HepG2 (cell line): ENCODE measurements around the gene RGP1. TPM values are rescaled to one million over a fixed set of nuclear protein-coding genes. Genes with fewer than 3 reads are reported as not detected.
A peak's percentile ranks its signal among the peaks of the same experiment; 100 is the strongest.

Experiments used
- DR1 ChIP-seq: sonication (generic); formaldehyde crosslinking; IDR thresholded peaks from 2 replicates; pipeline ENCODE4 v1.8.0; 2021; ENCODE audit warnings: mild to moderate bottlenecking, missing genetic modification reagents, inconsistent platforms
- ELF4 ChIP-seq: sonication (generic); formaldehyde crosslinking; IDR thresholded peaks from 2 replicates; pipeline ENCODE4 v1.5.0; 2020; ENCODE audit warnings: missing genetic modification reagents, mild to moderate bottlenecking, moderate library complexity, borderline replicate concordance
- EZH2 ChIP-seq: conservative IDR thresholded peaks from 2 replicates; pipeline ENCODE4 v1.6.1; 2012; ENCODE audit warnings: mild to moderate bottlenecking, low read depth, low read length, moderate library complexity
- FOXO4 ChIP-seq: sonication (generic); formaldehyde crosslinking; conservative IDR thresholded peaks from 2 replicates; pipeline ENCODE4 v1.8.1; 2023; ENCODE audit warnings: missing genetic modification reagents
- HDAC6 ChIP-seq: fragments of 200-600 bp; sonication (generic); IDR thresholded peaks from 2 replicates; pipeline ENCODE4 v1.7.0; 2017; ENCODE audit warnings: mild to moderate bottlenecking, antibody characterized with exemption, low read length, low read depth
- HNRNPUL1 ChIP-seq: fragments of 200-400 bp; formaldehyde crosslinking; IDR thresholded peaks from 2 replicates; pipeline ENCODE4 v1.6.1; 2017; ENCODE audit warnings: low read depth, mild to moderate bottlenecking, low read length, moderate library complexity
- ISL2 ChIP-seq: sonication (generic); formaldehyde crosslinking; IDR thresholded peaks from 2 replicates; pipeline ENCODE4 v1.5.0; 2020; ENCODE audit warnings: missing genetic modification reagents
- KDM5A ChIP-seq: fragments of 200-600 bp; sonication (generic); IDR thresholded peaks from 2 replicates; pipeline ENCODE4 v1.7.0; 2018; ENCODE audit warnings: antibody characterized with exemption, mild to moderate bottlenecking, low read length, borderline replicate concordance
- MTA3 ChIP-seq: sonication (generic); formaldehyde crosslinking; IDR thresholded peaks from 2 replicates; pipeline ENCODE4 v1.4.0; 2020; ENCODE audit warnings: missing genetic modification reagents
- MXD4 ChIP-seq: IDR thresholded peaks from 2 replicates; pipeline ENCODE4 v1.6.1; 2016; ENCODE audit warnings: mild to moderate bottlenecking, missing biosample characterization, missing genetic modification reagents
- PHB2 ChIP-seq: fragments of 450-650 bp; IDR thresholded peaks from 2 replicates; pipeline ENCODE4 v1.6.1; 2018; ENCODE audit not compliant: partially characterized antibody
- POLR2AphosphoS5 ChIP-seq: IDR thresholded peaks from 2 replicates; pipeline ENCODE4 v1.6.1; 2012; ENCODE audit warnings: low read depth, low read length
- PRDM15 ChIP-seq: sonication (generic); formaldehyde crosslinking; IDR thresholded peaks from 2 replicates; pipeline ENCODE4 v1.4.0; 2020; ENCODE audit warnings: missing genetic modification reagents
- REXO4 ChIP-seq: sonication (generic); formaldehyde crosslinking; IDR thresholded peaks from 2 replicates; pipeline ENCODE4 v1.8.0; 2022; ENCODE audit warnings: missing genetic modification reagents, mild to moderate bottlenecking, borderline replicate concordance
- STAT6 ChIP-seq: sonication (generic); formaldehyde crosslinking; IDR thresholded peaks from 2 replicates; pipeline ENCODE4 v1.4.0; 2020; ENCODE audit warnings: missing genetic modification reagents, mild to moderate bottlenecking, borderline replicate concordance
- TEAD2 ChIP-seq: sonication (generic); formaldehyde crosslinking; IDR thresholded peaks from 2 replicates; pipeline ENCODE4 v1.9.0; 2021; ENCODE audit warnings: missing genetic modification reagents
- XRCC5 ChIP-seq: fragments of 200-400 bp; formaldehyde crosslinking; optimal IDR thresholded peaks from 2 replicates; pipeline ENCODE3; 2017; ENCODE audit warnings: mild to moderate bottlenecking, low read length
- ZBTB37 ChIP-seq: sonication (generic); formaldehyde crosslinking; IDR thresholded peaks from 2 replicates; pipeline ENCODE4 v1.4.0; 2020; ENCODE audit warnings: mild to moderate bottlenecking, missing genetic modification reagents
- ZFP41 ChIP-seq: sonication (generic); formaldehyde crosslinking; IDR thresholded peaks from 2 replicates; pipeline ENCODE4 v1.4.0; 2020; ENCODE audit warnings: mild to moderate bottlenecking, missing genetic modification reagents, borderline replicate concordance
- ZNF232 ChIP-seq: sonication (generic); formaldehyde crosslinking; IDR thresholded peaks from 2 replicates; pipeline ENCODE4 v1.4.0; 2020; ENCODE audit warnings: missing genetic modification reagents, borderline replicate concordance
- ZNF558 ChIP-seq: sonication (generic); formaldehyde crosslinking; IDR thresholded peaks from 2 replicates; pipeline ENCODE4 v1.9.0; 2022; ENCODE audit warnings: mild to moderate bottlenecking, missing genetic modification reagents, borderline replicate concordance
- ZSCAN22 ChIP-seq: sonication (generic); formaldehyde crosslinking; IDR thresholded peaks from 2 replicates; pipeline ENCODE4 v1.4.0; 2020; ENCODE audit warnings: mild to moderate bottlenecking, missing genetic modification reagents
- polyA plus RNA-seq, 8 experiments: library from polyadenylated mRNA; depleted of rRNA in 3 of 8; stranded (reverse) in 7 of 8; unstranded in 1 of 8; fragments of >200 nt; fragmentation: Illumina TruSeq in 4 of 8; extraction: Trizol in 4 of 8; gene quantifications; 2 replicates each; pipeline versions ENCODE4 v1.2.1 to v1.2.3, GENCODE V29; 2011 to 2016; ENCODE audit warnings: low read depth in 4 of 8, missing spikeins in 1 of 8, mixed read lengths in 1 of 8; ENCODE audit not compliant: insufficient read depth in 1 of 8
- total RNA-seq, 5 experiments: library from RNA; depleted of rRNA; stranded (reverse); fragments of >200 nt; fragmentation: Illumina TruSeq; extraction: Trizol; gene quantifications; 2 replicates each; pipeline ENCODE4 v1.2.3, GENCODE V29; 2016; ENCODE audit warnings: low read depth in 1 of 5

RGP1 gene
- total and polyA plus RNA-seq, 2 of the 13 experiments (the other 11 are each of a cell fraction or from before 2014, with no cell fraction given), result 12.7 to 21.0 TPM

- peak; percentile 56; the same call in 1 of the 2 replicates for TF ChIP-seq ZNF232 (CRISPR knock-in tag)
- TF ChIP-seq ZFP41 (CRISPR knock-in tag), result no peak
- no peak for TF ChIP-seq HDAC6
- no peak for TF ChIP-seq ISL2
- no peak for TF ChIP-seq PHB2
- TF ChIP-seq TEAD2 (CRISPR knock-in tag), result no peak
- no peak for TF ChIP-seq REXO4 (CRISPR knock-in tag)
- no peak for TF ChIP-seq DR1
- TF ChIP-seq ZSCAN22 (CRISPR knock-in tag), result no peak
- TF ChIP-seq PRDM15 (CRISPR knock-in tag), result no peak
- no peak for TF ChIP-seq STAT6 (CRISPR knock-in tag)
- no peak for TF ChIP-seq ZNF558
- no peak for TF ChIP-seq MTA3 (CRISPR knock-in tag)
- no peak for TF ChIP-seq ZBTB37
- no peak for TF ChIP-seq EZH2
- TF ChIP-seq ELF4 (CRISPR knock-in tag), result no peak
- TF ChIP-seq HNRNPUL1, result no peak
- no peak for TF ChIP-seq FOXO4 (CRISPR knock-in tag)
- TF ChIP-seq POLR2AphosphoS5, result no peak
- TF ChIP-seq KDM5A, result no peak
- no peak for TF ChIP-seq MXD4 (CRISPR knock-in tag)
- no peak for TF ChIP-seq XRCC5
These were observed 737 bp upstream of the RGP1 start (continued) for GRCh38 chr9:35748242-35748857.
